Measurements from ENCODE around the gene DYNLT2.

DNA sequence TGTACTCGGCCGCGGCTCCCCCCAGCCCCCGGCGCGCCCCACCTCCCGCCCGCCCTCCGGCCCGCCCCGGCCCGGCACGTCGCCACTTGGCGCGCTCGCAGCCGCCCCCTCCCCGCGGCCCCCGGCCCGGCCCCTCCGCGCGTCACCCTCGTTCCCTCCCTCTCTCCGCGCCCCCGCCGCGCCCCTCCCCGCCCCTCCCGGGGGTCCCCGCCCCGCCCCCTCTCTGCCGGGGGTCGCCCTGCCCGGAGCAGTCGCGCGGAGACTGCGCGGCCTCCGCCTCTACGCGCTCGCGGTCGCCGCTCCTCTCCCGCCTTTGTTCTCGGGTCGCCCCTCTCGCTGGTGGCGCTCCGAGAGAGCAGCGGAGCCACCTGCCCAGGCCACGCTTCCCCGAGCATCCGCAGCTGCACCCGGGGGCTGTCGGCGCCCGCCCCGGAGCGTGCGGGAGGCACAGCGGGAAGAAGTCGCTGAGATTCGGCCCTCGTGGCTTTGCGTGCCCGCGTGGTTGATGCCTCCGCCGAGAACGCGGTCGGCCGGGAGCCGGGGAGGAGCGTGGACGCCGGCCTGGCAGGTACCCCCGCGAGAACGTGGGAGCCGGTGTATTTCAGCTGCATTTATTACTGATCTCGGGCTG, 26.8 kb downstream of the DYNLT2 start, which contains the start of gene PHF10:
- TF ChIP-seq RORA (CRISPR knock-in tag; IDR thresholded peaks at IDR 0.05) = no peak
- no peak for TF ChIP-seq SIX1 (CRISPR knock-in tag; IDR thresholded peaks at IDR 0.05; ENCODE audit: borderline replicate concordance)
- peak; percentile 74; the same call in 1 of the 2 replicates for TF ChIP-seq FOXO1 (CRISPR knock-in tag; IDR thresholded peaks at IDR 0.05)
- TF ChIP-seq ZNF275 (CRISPR knock-in tag; IDR thresholded peaks at IDR 0.05; ENCODE audit: borderline replicate concordance) = peak; percentile 79; the same call in 1 of the 2 replicates
- 0 out of 2 replicates have a peak, but pooled peaks have one; percentile 16 for TF ChIP-seq HDAC6 (IDR thresholded peaks at IDR 0.05; ENCODE audit: low read depth, low read length)
- TF ChIP-seq POLR2A (IDR thresholded peaks at IDR 0.05; ENCODE audit: insufficient read depth in 1 of 2, low read depth in 2 of 2, low read length in 2 of 2) = peak in 1 of 2 experiments; percentile 91; a peak in 2 of 4 replicates
- no peak for TF ChIP-seq ZSCAN20 (CRISPR knock-in tag; IDR thresholded peaks at IDR 0.05; ENCODE audit: borderline replicate concordance)
- TF ChIP-seq NR3C1 (CRISPR knock-in tag; IDR thresholded peaks at IDR 0.05) = no peak
- peak; percentile 90 for TF ChIP-seq ZNF552 (CRISPR knock-in tag; IDR thresholded peaks at IDR 0.05; ENCODE audit: borderline replicate concordance)
- TF ChIP-seq KLF6 (CRISPR knock-in tag; IDR thresholded peaks at IDR 0.05) = no peak

Data from HepG2 (cell line).